GM21825 (cell line): ENCODE measurements around the gene MYPOP.

Source experiments
- ATAC-seq: cut with Tn5 transposase; IDR thresholded peaks from one replicate; pipeline ENCODE4 v1.9.1; 2021; ENCODE audit warnings: mild to moderate bottlenecking, moderate library complexity; ENCODE audit not compliant: unreplicated experiment

Gene MYPOP

DNA sequence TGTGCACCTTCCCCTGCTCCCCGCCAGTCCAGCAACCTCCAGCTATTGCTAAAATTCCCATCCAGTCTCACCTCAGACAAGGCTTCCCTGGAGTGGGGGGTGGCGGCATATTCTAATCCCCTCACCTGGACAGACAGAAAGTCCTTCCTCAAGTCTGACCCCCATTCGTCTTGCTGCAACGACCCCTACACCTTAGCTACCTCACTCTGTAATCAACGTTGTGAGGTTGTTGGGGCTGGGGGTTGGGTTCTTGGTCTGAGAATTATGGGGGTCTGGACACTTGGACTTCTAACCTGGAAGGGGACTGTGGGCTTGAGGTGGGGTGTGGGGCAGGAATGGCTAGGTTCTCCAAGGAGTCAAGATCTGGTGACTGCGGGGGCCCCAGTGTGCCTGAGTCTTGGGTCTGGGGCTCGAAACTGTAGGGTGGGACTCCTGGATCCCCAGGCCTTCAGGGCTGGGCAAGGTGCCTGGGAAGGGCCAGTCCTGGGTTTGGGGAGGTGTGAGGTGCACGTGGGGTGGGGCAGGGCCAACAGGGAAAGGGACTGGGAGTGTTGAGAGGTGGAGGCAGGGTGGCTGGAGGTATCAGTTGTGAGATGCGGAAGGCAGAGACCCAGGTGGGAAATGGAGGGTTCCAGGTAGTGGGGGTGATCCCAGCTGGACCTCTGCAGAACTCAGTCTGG, 37.0 kb downstream of the MYPOP start:
- ATAC-seq = no peak

DNA sequence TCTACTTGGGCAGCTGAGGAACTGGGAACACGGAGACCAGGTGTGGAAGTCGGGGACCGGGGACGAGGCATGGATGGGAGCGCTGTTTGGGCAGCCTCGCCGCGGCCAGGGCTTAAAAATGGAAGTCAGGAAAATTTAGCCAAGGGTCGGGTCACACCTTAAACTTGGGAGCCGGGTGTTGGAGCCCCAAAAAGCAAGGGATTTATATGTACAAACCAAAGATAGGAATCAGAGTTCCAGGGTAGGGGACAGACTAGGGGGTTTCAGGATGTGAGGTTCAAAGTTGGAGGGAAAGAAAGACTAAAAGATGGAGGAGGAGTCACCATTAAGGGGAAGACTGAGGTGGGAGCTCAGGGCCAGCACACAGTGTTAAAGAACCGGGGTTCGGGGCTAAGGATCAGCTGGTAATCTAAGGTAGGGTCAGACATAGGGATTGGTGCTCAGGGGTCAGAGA, 37.8 kb downstream of the MYPOP start:
- ATAC-seq = no peak

DNA sequence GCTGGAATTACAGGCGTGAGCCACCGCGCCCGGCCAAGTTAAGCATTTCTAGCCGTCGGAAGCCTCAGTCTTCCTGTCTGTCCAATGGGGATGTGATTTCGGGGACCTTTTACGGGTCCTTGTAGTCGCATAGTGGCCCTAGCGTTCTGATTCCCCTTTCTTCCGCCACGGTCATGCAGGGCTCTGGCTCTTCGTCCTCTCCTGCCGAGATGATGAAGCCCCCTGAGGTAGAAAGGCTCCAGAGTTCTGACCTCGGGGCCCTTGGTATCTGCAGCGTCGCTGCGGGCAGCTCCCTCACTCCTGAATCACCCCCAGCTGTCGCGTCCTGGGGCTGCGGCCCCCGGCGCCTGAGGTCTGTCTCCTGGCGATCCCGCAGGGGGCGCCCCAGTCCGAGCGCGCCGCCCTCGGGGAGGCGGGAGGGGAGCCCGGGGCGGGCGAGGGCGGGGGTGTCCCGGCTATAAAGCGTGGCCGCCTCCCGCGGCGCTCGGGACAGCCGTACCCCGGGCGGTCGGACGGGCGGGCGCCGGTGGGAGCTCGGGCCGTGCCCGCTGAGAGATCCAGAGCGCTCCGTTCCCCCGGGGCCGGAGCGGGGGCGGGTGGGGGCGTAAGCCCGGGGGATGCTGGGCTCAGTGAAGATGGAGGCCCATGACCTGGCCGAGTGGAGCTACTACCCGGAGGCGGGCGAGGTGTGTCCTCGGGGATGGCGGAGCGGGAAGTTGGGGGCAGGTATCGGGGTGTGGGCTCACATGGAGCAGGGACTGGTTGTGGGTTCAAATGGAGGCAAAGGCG, 38.4 kb downstream of the MYPOP start, which contains the start of gene FOXA3:
FOXA3 (plus strand) TSS at position 487 of the 789 bp plus-strand sequence; CDS start at position 618, 131 bp downstream.
- peak; percentile 45 for ATAC-seq

DNA sequence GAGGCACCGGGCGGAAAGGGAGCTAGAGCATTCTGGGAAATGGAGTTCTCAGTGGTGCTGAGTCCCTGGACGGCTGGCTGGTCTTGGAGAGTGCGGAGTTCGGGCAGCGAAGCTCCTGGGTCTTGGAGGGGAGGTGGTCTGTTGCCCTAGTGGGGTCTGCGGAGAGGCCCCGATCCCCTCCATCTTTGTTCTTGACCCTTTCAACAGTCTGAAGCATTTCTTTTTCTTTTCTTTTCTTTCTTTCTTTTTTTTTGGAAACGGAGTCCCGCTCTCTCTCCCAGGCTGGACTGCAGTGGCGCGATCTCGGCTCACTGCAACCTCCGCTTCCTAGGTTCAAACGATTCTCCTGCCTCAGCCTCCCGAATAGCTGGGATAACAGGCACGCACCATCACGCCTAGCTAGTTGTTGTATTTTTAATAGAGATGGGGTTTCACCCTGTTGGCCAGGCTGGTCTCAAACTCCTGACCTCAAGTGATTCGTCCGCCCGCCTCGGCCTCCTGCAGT, 39.0 kb downstream of the MYPOP start:
- no peak for ATAC-seq

DNA sequence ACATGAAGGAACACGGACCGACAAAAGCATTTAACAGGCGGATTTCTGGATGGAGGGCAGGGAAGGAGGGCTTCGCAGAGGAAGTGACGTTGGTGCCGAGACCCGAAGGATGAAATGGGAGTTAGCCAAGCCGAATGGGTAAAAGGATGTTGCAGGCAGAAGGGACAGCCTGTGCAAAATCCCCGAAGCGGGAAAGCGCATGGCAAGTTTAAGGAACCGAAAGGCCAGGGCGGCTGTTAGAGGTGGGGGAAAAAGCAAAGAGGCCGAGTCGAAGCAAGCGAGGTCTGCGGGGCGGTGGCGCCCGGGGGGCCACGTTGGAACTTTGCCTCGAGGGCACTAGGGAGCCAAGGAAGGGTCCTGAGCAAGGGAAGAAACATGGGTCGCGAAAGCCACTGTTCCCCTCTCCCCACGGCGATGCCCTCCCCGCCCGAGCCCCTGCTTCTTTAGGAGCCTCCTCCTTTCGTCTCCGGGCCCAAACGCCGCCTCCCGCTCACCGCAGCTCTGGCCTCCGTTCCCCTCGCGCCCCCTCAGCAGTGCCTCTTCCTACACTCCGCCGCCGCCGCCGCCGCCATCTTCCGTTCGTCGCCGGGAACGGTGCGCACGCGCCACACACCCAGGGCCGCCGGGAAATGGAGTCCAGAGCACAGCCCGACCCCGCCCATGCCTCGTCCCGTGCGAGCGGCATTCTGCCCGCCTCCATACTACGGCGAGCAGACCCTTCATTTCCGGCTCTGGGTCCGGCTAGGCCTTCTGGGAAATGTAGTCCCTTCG, 39.7 kb downstream of the MYPOP start, which contains the start of gene SYMPK:
SYMPK (minus strand) TSS at position 584 of the 771 bp plus-strand sequence. CDS start 8,652 bp downstream, outside the sequence.
- ATAC-seq = peak; percentile 80

DNA sequence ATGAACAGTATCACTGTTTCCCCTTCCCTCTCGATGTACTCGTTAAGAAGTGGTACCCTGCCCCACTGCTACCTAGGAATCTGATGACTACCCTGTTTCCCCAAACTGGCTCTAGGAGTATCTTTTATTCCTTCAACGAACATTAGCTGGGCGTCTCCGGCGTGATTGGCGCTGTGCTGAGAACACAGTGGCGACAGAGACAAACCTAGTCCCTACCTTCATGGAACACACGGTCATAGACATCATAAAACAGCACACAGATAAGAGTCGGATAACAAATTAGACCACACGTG, 40.2 kb downstream of the MYPOP start:
- ATAC-seq = no peak

DNA sequence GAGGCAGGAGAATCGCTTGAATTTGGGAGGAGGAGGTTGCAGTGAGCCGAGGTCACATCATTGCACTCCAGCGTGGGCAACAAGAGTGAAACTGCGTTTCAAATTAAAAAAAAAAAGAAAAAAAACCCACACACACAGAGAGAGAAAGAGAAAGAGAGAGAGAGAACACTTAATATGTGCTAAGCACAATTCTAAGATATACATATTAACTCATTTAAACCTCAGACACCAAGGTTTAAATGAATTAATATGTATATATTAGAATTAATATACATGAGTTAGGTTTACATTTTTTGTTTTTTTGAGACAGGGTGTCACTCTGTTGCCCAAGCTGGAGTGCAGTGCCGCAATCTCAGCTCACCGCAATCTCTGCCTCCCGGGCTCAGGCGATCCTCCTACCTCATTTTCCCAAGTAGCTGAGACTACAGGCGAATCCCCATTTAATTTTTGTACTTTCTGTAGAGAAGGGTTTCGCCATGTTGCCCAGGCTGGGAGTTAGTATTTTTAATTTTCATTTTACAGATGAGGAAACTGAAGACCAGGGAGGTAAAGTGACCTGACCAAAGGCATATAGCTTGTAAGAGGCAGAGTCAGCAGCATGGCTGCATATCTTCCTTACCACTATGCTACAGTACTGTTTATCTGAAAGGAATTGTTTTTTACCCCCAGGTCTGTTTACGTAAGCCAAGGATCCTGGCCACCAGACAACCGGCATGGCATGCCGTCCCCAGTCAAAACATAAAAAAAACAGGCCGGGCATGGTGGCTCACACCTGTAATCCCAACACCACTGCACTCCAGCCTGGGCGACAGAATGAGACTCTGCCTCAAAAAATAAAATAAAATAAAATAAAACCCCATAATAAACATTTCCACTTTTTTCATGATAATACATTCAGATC, 41.8 kb downstream of the MYPOP start:
- no peak for ATAC-seq

DNA sequence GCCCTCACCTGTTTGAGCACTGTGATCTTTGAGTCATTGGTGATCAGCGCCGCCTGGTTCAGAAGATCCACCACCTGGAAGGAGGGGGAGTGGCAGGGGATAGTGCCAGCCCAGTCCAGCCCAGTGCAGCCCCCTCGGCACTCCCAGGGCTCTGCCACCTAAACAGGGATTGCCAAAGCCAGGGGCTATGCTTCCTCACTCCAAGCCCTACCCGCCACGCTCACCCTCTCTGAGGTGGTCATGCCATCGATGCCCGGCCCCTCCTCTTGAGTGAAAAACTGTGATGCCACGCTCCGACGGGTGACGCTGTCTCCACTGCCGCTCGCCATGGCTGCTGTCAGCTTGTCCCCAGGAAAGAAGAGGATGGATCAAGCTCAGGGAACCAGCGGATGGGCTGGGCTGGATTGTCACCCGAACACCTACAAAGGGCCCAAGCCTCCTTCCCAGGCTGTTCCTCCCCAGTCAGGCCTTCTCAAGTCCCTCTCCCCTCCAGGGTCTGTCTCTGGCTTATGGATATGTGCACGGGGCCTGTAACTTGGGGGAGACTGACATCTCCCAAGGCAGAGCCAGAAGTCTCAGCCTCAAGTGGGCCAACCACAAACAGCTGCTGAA, 48.1 kb downstream of the MYPOP start:
- ATAC-seq = no peak

DNA sequence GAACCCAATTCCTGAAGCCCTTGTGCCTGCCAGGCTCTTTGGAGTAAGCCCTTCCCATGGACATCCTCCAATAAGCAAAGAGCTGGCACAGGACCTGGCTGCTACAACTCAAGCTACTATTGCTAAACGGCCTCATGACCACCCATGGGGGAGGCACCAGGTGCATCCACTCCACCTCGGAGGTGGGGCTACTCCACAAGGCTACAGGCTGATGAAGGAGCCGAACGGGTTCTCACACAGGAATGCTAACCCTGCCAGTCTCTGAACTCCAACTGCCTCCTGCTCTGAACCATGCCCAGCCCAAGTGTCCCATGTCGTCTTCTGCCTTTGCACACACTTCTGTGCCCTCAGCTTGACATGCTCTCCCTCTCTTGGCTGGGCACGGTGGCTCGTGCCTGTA, 49.4 kb downstream of the MYPOP start:
- no peak for ATAC-seq

DNA sequence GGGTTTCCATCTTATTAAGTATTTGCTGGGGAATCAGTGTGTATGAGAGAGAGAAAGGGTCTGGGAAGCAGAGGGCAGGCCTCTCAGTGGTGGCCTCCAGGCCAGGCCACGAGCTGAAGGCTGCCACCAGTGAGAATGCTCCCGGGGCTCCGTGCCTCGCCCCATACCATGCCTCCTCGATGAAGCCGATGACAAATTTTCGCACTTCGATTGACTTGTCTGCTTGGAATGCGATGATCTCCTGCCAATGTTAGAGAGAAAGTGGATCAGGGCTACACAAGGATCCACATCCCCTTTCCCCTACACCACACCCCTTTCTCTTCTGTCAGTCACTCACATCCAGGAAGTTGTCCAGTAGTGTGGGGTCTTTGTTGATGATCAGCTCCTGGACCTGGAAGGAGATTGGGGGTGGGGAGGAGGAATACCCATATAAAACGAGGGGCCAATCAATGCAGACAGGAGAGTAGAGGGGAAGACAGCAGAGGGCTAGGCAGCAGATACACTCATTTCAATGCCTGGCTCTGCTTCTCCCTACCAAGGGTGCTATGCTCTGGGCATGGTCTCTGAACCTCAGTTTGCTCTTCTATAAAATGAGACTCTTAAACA, 50.2 kb downstream of the MYPOP start:
- ATAC-seq = no peak

DNA sequence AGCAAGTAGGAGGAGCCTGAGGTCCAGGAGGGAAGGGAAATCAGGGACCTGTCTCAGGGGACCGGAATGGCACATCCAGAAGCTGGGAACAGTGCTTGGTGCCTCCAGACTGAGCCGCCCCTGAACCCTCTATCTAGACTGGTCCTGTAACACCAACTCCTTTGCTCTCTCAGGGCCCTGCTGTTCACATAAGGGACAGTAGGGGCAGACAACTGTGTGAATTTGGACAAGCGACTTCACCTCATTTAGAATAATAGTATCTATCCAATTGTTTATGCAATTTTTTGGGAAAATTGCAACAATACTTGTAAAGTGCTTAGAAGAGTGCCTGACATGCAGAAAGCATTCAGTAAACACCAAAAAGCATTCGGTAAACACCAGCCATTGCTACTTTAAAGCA, 53.5 kb downstream of the MYPOP start:
- ATAC-seq = no peak

DNA sequence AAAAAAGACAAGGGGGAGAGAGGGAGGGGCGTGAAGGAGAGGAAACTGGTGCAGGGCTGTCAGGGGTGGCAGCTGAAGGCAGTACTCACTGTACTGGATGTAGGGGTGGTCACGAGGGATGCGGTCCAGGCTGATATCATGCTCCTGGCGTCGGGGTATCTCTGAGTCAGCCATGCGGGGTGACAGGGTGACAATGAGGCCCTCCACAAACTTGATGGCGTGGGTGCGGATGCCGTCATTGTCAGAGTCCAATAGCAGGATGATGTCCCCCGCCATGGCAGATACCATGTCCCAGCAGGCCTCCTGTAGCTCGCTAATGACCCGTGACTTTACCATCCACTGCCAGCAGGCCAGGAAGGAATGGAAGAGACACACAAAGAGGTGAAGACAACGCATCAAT, 54.8 kb downstream of the MYPOP start:
- no peak for ATAC-seq

DNA sequence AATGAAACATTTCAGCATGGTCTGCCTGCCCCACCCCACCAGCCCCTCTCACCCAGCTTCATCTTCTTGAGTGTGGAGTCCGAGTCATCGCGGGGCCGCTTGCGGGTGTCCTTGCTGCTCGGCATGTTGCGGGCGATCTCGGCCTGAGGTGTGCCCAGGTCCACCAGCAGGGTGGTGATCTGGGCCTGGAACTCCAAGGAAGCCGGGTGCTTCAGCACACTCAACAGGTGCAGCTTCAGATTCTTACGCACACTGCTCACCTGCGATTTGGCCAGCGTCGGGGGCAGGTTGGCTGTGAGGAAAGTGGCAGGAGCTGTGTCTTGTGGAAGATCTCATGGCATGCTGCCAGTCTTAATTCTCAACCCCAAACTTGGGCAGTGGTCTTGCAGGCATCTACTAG, 60.2 kb downstream of the MYPOP start:
- ATAC-seq = no peak
